ENCODE results near the gene BRD4.

The BRD4 gene

GRCh38 chr19:15248648-15249527, 83.5 kb downstream of the BRD4 start:
- H3K36me3 ChIP-seq (replicated peaks) = peaks cover 26% of the 10 kb centered on the region
- peak; percentile 86 for DNase-seq
- in situ Hi-C loops (cut with HindIII; ENCODE audit: low pct_ligation_motif_present, low sequenced_read_pairs) = no loop called here
- H3K27ac ChIP-seq = peak overlapping the region; percentile 100
- no peak for TF ChIP-seq CTCF (IDR thresholded peaks at IDR 0.05; ENCODE audit: low read depth, low read length, missing control alignments)
- no peaks in the 10 kb centered on the region for H3K27me3 ChIP-seq (replicated peaks)
- H3K4me3 ChIP-seq (ENCODE audit: low read depth, low read length) = no peak overlapping the region

DNA sequence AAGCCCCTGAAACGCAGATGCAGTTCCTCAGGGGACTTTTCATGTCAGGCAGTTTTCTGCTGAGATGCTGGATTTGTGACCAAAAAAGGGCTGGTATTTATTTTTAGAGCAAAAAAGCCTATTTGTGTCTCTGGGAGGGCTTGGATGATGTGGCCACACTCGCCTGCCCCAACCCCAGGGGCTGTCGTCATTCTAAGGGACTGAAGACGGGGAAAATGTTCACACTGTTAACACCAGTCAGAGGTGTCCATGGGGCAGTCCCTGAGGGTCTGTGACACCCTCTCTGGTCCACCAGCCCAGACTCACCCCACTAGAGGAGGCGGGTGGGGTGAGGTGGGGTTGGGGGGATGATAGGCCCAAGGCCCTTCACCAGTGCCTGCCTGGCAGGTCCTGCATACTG, 84.2 kb downstream of the BRD4 start:
- Histone ChIP-seq H3K36me3 (replicated peaks) (peaks cover 25% of the 10 kb centered on the region), H3K4me3 (ENCODE audit: low read depth, low read length) (no peak overlapping the region), H3K27me3 (replicated peaks) (no peaks in the 10 kb centered on the region), H3K27ac (peak overlapping the region; percentile 100)
- DNase-seq = peak; percentile 48
- in situ Hi-C loops (cut with HindIII; ENCODE audit: low pct_ligation_motif_present, low sequenced_read_pairs) = no loop called here
- TF ChIP-seq CTCF (IDR thresholded peaks at IDR 0.05; ENCODE audit: low read depth, low read length, missing control alignments) = no peak

DNA sequence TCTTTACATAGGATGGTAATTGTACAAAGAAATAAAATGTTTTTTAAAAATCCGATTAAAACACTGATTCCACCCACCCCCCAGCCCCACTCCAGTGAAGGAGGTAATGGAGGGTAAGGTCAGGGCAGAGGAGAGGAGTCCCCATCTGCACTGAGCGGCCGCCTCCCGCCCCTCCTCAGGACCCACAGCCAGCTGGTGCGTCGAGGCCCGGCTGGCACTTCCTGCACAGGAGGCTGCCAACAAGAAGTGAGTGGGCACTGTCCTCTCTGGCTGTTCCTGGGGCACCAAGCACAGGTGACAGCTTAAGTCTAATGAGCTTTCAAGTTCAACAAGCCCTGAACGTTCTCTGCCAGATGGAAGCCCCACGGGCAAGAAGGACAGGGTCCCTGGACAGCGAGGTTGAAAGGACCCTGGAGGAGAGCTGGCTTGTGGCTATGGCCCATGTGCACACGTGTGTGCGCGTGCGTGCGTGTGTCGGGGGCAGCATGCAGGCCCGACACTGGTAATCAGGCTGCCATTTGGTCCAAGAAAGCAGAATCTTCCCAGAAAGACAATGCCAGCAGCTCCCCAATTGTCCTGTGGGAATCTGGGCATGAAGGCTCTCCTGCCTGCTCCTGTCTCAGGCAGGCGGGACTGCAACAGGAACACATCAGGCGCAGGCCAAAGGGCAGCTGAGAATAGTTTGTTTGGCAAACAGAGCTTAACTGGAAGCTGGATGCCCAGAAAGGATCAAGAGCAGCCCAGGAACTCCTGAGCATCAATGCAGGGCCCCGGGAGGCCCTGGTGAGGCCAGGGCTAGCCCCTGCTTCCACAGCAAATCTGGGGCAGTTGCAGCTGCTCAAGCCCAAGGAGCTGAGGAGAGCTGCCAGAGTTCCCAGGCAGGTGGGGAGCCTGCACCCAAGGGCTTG, 85.0 kb downstream of the BRD4 start:
- H3K4me3 ChIP-seq (ENCODE audit: low read depth, low read length) = no peak overlapping the region
- H3K36me3 ChIP-seq (replicated peaks) = peaks cover 27% of the 10 kb centered on the region
- H3K27me3 ChIP-seq (replicated peaks) = no peaks in the 10 kb centered on the region
- in situ Hi-C loops (cut with HindIII; ENCODE audit: low pct_ligation_motif_present, low sequenced_read_pairs) = no loop called here
- peak overlapping the region; percentile 100 for H3K27ac ChIP-seq
- no peak for DNase-seq
- TF ChIP-seq CTCF (IDR thresholded peaks at IDR 0.05; ENCODE audit: low read depth, low read length, missing control alignments) = no peak

DNA sequence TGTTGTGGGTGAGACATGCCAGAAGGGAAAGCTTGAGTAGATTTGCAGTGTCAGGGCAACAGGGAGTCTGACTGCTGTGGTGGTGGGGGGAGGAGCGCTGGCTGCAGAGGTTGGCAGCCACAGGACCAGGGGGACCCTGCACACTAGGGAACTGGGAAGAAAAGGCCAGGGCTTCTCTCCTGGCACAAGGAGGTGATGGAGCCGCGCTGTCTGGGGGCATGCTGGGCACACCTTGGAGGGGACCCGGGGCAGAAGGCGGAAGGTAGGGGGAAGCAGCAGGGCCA, 86.2 kb downstream of the BRD4 start:
- Histone ChIP-seq H3K4me3 (ENCODE audit: low read depth, low read length) (no peak overlapping the region), H3K27me3 (replicated peaks) (no peaks in the 10 kb centered on the region), H3K36me3 (replicated peaks) (peaks cover 38% of the 10 kb centered on the region), H3K27ac (no peak overlapping the region)
- TF ChIP-seq CTCF (IDR thresholded peaks at IDR 0.05; ENCODE audit: low read depth, low read length, missing control alignments) = no peak
- DNase-seq = no peak
- in situ Hi-C loops (cut with HindIII; ENCODE audit: low pct_ligation_motif_present, low sequenced_read_pairs) = no loop called here

DNA sequence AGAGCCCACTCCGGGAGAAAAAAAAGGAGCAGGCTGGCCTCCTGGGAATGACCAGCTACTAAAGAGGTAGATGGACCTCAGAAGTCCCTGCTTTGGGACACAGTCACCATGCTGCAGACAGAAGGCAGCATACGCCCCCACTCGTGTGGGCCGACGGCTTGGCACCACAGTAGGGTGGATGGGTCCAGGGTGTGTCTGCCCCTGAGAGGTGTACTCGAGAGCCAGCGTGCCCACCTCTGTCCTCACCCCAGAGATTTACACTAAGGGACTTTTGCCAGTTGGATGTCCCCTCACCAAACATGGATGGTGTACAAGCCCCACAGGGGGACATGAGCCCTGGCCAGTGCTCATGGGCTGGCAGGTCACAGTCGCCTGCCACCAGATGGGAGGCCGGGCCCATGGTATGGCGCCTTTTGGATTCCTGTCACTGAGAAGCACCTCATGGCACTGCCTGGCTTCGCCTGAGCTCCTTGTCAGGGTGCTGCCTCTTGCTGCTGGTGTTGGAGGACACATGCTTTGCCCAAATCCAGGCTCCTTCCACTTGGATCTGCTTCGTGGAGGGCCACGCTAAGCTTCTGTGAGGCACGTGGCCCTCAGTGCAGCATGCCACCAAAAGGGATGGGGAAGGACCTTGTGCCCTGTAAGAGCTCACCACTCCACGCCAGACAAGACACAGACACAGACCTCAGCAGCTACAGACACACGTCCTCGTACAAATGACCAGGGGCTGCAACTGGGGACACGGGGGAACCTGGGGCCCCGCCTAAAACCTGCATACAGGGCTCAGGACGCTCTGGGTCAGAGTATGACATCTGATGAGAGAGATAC, 86.8 kb downstream of the BRD4 start:
- Histone ChIP-seq H3K27ac (no peak overlapping the region), H3K4me3 (ENCODE audit: low read depth, low read length) (no peak overlapping the region), H3K27me3 (replicated peaks) (no peaks in the 10 kb centered on the region), H3K36me3 (replicated peaks) (peaks cover 43% of the 10 kb centered on the region)
- no peak for TF ChIP-seq CTCF (IDR thresholded peaks at IDR 0.05; ENCODE audit: low read depth, low read length, missing control alignments)
- DNase-seq = no peak
- in situ Hi-C loops (cut with HindIII; ENCODE audit: low pct_ligation_motif_present, low sequenced_read_pairs) = no loop called here

All from brain microvascular endothelial cell (primary cell).